Osteoblast (primary cell): ENCODE data around the gene MTR. TPM values are rescaled to one million over a fixed set of nuclear protein-coding genes. Genes with fewer than 3 reads are reported as not detected.

ENCODE experiments used
- DNase-seq: peaks from one replicate; pipeline ENCODE4 v3.0.0; 2011; ENCODE audit warnings: low spot score, mixed read lengths; ENCODE audit not compliant: insufficient read length; ENCODE audit errors: missing footprints
- H2AFZ ChIP-seq: 2 replicates; pipeline ENCODE4 v1.6.0; 2011; ENCODE audit warnings: mild to moderate bottlenecking, low read length
- H3K27ac ChIP-seq: 2 replicates; pipeline ENCODE4 v1.5.1; 2011; ENCODE audit warnings: mild to moderate bottlenecking, low read depth, low read length, moderate library complexity
- H3K27me3 ChIP-seq: 2 replicates; pipeline ENCODE4 v1.6.0; 2012; ENCODE audit warnings: mild to moderate bottlenecking, control low read depth, inconsistent platforms, low read length, moderate library complexity; ENCODE audit not compliant: insufficient read depth
- H3K36me3 ChIP-seq: 2 replicates; pipeline ENCODE4 v1.5.1; 2011; ENCODE audit warnings: mild to moderate bottlenecking, low read length, control low read depth, moderate library complexity; ENCODE audit not compliant: insufficient read depth
- H3K4me1 ChIP-seq: 2 replicates; pipeline ENCODE4 v1.5.1; 2011; ENCODE audit warnings: mild to moderate bottlenecking, low read length, control low read depth, moderate library complexity; ENCODE audit not compliant: insufficient read depth
- H3K4me2 ChIP-seq: 2 replicates; pipeline ENCODE4 v1.6.0; 2011; ENCODE audit warnings: mild to moderate bottlenecking, low read length; ENCODE audit not compliant: insufficient read depth
- H3K4me3 ChIP-seq: fragments of 200-600 bp; sonication (generic); 3 replicates; pipeline ENCODE4 v1.5.1; 2012; ENCODE audit warnings: mild to moderate bottlenecking, low read length, inconsistent platforms; ENCODE audit not compliant: insufficient read depth
- H3K79me2 ChIP-seq: 2 replicates; pipeline ENCODE4 v1.6.0; 2012; ENCODE audit warnings: mild to moderate bottlenecking, low read length, control low read depth, inconsistent platforms; ENCODE audit not compliant: insufficient read depth
- H3K9me3 ChIP-seq: 2 replicates; pipeline ENCODE4 v1.5.1; 2011; ENCODE audit warnings: low read depth, low read length, control low read depth
- H4K20me1 ChIP-seq: 2 replicates; pipeline ENCODE4 v1.6.0; 2012; ENCODE audit warnings: mild to moderate bottlenecking, low read length, control low read depth; ENCODE audit not compliant: insufficient read depth
- total RNA-seq: library from RNA; depleted of rRNA; stranded (reverse); fragments of >200 nt; gene quantifications from 2 replicates; pipeline ENCODE4 v1.2.3, GENCODE V29; 2012
- TF ChIP-seq, protein P1 (sequence below): IDR thresholded peaks from 2 replicates; pipeline ENCODE4 v1.5.1; 2011; ENCODE audit warnings: mild to moderate bottlenecking, low read depth, low read length, moderate library complexity; ENCODE audit errors: extremely low read depth

Gene MTR
- total RNA-seq, 1 donor: 30.0 TPM

DNA sequence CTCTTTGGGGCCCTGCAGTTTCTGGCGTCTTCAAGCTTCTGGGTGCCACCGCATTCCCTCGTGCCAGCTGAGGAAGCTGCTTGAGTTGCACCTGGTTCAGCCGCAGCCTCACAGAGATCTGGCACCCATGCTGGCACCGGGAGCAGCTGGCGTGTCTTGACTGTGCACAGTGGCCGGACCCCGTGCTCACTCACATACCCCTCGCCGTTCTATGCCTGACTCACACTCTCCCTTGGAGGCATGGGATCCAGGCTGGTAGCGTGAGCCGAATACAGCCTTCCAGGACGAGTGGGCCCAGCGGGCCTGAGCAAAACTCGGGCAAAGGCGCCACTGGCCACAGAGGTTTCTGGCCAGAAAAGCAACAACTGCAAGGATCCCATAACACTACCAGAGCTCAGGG, 8.6 kb upstream of the MTR start:
- H3K36me3 ChIP-seq: no peaks in the 10 kb centered on the region
- no peaks in the 10 kb centered on the region for H3K27me3 ChIP-seq
- H3K4me3 ChIP-seq: no peak overlapping the region
- H2AFZ ChIP-seq: no peak overlapping the region
- H3K4me1 ChIP-seq: no peaks in the 10 kb centered on the region
- H4K20me1 ChIP-seq: no peaks in the 10 kb centered on the region
- no peak overlapping the region for H3K27ac ChIP-seq
- DNase-seq: no peak
- no peak overlapping the region for H3K4me2 ChIP-seq
- no peaks in the 10 kb centered on the region for H3K9me3 ChIP-seq
- TF ChIP-seq, protein P1, sequence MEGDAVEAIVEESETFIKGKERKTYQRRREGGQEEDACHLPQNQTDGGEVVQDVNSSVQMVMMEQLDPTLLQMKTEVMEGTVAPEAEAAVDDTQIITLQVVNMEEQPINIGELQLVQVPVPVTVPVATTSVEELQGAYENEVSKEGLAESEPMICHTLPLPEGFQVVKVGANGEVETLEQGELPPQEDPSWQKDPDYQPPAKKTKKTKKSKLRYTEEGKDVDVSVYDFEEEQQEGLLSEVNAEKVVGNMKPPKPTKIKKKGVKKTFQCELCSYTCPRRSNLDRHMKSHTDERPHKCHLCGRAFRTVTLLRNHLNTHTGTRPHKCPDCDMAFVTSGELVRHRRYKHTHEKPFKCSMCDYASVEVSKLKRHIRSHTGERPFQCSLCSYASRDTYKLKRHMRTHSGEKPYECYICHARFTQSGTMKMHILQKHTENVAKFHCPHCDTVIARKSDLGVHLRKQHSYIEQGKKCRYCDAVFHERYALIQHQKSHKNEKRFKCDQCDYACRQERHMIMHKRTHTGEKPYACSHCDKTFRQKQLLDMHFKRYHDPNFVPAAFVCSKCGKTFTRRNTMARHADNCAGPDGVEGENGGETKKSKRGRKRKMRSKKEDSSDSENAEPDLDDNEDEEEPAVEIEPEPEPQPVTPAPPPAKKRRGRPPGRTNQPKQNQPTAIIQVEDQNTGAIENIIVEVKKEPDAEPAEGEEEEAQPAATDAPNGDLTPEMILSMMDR: no peak
- H3K79me2 ChIP-seq: no peaks in the 10 kb centered on the region

DNA sequence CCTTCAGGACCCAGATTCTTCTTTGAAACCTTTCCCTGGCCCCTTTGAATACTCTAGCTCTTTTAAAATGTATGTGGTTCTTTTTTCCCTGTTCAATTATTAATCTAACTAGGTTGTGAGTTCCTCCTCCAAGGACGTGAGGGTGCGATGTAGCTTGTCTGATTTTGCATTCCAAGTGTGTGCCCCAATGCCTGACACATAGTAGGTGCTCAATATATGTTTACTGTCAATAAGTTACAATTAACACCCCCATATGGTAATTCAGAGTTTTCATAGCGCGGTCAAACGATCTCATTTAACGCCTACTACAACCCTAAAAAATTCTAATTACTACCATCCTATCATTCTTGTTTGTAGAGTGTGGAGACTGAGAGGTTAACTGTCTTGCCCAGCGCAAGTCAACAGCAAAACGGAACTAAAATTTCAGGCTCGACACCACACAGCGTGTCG, 482 bp upstream of the MTR start:
- DNase-seq: no peak
- Histone ChIP-seq H2AFZ (peak overlapping the region; percentile 93), H3K27ac (peak overlapping the region; percentile 42), H3K36me3 (no peaks in the 10 kb centered on the region), H3K4me1 (peaks cover 6% of the 10 kb centered on the region), H3K27me3 (no peaks in the 10 kb centered on the region), H3K4me2 (peak overlapping the region; percentile 85), H3K79me2 (peaks cover 36% of the 10 kb centered on the region), H4K20me1 (no peaks in the 10 kb centered on the region), H3K4me3 (peak overlapping the region; percentile 82), H3K9me3 (no peaks in the 10 kb centered on the region)
- TF ChIP-seq, protein P1: no peak

DNA sequence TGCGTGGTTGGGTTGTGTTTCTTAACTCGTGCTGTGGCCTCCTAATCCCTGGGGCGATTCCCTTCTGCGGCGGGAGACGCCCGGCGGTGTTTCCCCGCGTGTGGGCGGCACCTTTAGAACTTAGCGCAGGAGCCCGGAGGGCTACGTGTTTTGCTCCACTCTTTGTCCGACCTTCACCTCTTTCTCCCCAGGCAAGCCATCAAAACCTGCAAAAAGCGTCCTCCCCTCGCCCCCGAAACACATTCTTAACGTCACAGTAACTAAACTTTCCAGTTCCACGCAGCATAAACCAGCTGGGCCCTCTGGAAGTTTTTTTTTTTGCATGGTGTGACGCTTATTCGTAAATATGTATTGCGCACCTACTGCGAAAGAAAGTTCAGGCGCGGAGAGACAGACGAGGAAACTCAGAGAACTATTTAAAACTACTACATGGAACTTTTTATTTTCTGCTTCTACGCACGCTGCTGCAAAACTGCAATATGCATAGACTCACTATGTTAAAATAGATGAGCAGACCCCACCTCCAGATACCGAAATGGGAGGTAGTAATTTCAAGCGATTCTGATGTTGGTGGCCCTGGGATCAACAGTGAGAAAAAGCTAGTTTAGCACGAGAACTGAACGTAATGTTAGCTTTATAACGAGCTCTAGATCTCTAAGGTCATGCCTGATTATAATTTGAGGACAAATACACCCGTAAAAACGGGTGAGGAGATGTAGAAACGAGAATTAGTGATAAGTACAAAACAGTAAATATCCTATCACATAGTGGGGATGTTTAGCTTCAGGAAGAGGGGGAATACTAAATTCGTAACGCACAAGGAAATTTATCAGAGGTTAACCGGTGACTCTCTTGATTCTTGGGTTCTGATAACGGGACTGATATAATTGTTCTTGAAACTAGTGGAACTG, 920 bp downstream of the MTR start:
- peak overlapping the region; percentile 82 for H3K4me3 ChIP-seq
- DNase-seq: peak; percentile 77
- no peaks in the 10 kb centered on the region for H3K9me3 ChIP-seq
- peak overlapping the region; percentile 88 for H3K27ac ChIP-seq
- H4K20me1 ChIP-seq: no peaks in the 10 kb centered on the region
- H2AFZ ChIP-seq: peak overlapping the region; percentile 93
- peak overlapping the region; percentile 85 for H3K4me2 ChIP-seq
- H3K36me3 ChIP-seq: no peaks in the 10 kb centered on the region
- peaks cover 49% of the 10 kb centered on the region for H3K79me2 ChIP-seq
- H3K4me1 ChIP-seq: peaks cover 6% of the 10 kb centered on the region
- TF ChIP-seq, protein P1: no peak
- H3K27me3 ChIP-seq: no peaks in the 10 kb centered on the region

DNA sequence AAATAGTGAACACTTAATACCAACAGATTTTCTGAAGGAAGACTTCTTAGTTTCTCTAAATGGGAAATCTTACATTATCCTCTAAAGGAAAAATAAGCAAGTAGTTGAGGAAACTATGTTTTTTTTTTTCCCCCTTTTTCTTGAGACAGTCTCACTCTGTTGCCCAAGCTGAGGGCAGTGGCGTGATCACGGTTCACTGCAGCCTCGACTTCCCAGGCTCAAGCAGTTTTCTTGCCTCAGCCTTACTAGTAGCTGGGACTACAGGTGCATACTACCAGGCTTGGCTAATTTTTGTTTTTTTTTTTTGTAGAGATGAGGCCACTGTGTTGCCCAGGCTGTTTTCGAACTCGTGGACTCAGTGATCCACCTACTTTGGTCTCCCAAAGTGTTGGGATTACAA, 3.9 kb downstream of the MTR start:
- H3K27me3 ChIP-seq: no peaks in the 10 kb centered on the region
- H2AFZ ChIP-seq: no peak overlapping the region
- no peaks in the 10 kb centered on the region for H3K36me3 ChIP-seq
- H3K9me3 ChIP-seq: no peaks in the 10 kb centered on the region
- H3K79me2 ChIP-seq: peaks cover 74% of the 10 kb centered on the region
- no peak overlapping the region for H3K4me2 ChIP-seq
- DNase-seq: no peak
- H3K4me3 ChIP-seq: no peak overlapping the region
- H3K27ac ChIP-seq: no peak overlapping the region
- no peaks in the 10 kb centered on the region for H4K20me1 ChIP-seq
- peaks cover 6% of the 10 kb centered on the region for H3K4me1 ChIP-seq
- TF ChIP-seq, protein P1: no peak
